AG09319 (cell line): Measurements from ENCODE around the gene IQCE.
A peak's percentile ranks its signal among the peaks of the same experiment; 100 is the strongest.

Experiments
- DNase-seq: peaks from one replicate; pipeline ENCODE4 v3.0.0-alpha.2; 2010; ENCODE audit warnings: low read depth; ENCODE audit errors: extremely low read depth
- CTCF ChIP-seq: IDR thresholded peaks from 2 replicates; pipeline ENCODE4 v1.5.1; 2011; ENCODE audit warnings: low read depth, mild to moderate bottlenecking, inconsistent platforms, low read length, moderate library complexity

The IQCE gene

DNA sequence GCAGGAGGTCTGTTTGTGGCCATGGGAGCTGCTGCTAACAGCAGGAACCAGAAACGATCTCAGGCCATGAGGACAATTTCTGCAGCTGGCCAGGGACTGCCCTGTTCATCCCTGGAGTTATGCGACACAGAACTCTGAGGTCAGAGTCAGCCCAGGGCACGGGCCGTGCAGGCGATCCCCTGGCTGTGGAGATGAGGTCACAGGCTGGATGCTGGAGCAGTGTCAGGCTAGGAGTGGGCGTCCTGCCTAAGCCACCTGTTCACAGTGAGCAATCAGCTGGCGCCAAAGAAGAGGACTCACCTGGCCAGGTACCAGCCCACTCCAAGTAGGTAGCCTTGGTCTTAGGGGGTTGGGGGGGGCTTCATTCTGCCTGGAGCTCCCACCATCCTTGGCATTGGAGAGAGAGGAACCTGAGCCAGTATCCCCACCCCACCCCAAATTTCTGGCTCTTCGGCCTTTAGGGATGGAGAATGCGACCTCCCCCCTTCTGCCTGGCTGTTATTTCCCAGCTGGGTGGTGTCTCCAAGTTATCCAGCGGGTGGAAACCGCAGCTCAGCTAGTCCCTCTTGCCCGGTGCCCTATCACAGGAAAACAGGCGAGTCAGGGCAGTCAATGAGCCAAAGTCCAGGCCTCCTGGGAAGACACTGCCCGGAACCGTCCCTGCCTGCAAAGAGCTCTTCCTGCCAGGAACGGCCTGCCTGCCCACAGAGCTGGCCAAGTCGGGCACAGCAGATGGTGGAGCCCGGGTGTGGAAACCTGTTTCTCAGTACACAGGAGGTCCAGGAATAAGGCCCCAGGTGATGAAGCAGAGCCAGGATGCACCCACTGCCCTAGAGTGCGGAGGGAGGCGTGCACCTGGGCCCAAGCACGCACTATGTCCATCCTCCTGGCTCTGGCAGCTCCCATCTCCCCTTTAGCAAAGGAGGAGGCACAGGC, 71.2 kb downstream of the IQCE start:
- no peak for TF ChIP-seq CTCF
- no peak for DNase-seq

DNA sequence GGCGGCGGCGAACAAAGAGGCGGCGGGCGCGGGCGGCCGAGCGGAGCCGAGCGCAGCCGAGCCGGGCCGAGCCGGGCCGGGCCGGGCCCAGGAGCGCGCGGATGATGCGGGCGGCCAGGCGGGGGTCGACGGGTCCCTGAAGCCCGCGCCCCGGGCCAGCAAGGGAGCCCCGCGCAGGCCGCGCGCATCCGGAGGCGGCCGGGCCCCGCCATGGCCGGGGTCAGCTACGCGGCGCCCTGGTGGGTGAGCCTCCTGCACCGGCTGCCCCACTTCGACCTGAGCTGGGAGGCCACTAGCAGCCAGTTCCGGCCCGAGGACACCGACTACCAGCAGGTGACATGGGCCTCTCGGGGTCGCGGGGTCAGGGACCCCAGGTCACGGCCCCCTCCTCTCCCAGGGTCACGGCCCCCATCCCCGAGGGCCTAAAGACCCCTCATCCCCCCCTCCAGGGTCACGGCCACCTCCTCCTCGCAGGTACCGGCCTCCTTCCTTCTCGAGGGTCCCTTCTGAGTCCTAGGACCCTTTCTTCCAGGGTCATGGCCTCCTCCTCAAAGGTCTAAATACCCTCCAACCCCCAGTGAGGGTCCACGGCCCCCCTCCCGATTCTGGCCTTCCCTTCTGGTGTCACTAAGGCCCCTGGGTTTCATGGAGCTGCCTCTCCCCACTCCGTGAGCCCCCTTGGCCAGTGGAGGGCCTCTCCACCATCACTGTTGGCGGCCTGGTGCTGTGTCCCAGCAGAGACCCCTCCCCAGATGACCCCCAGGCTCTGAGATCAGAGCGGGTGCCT, 73.4 kb downstream of the IQCE start, which contains the start of gene TTYH3:
TTYH3 (plus strand) TSS at position 41 of the 787 bp plus-strand sequence; CDS start at position 211, 170 bp downstream.
- DNase-seq = no peak
- TF ChIP-seq CTCF = no peak

DNA sequence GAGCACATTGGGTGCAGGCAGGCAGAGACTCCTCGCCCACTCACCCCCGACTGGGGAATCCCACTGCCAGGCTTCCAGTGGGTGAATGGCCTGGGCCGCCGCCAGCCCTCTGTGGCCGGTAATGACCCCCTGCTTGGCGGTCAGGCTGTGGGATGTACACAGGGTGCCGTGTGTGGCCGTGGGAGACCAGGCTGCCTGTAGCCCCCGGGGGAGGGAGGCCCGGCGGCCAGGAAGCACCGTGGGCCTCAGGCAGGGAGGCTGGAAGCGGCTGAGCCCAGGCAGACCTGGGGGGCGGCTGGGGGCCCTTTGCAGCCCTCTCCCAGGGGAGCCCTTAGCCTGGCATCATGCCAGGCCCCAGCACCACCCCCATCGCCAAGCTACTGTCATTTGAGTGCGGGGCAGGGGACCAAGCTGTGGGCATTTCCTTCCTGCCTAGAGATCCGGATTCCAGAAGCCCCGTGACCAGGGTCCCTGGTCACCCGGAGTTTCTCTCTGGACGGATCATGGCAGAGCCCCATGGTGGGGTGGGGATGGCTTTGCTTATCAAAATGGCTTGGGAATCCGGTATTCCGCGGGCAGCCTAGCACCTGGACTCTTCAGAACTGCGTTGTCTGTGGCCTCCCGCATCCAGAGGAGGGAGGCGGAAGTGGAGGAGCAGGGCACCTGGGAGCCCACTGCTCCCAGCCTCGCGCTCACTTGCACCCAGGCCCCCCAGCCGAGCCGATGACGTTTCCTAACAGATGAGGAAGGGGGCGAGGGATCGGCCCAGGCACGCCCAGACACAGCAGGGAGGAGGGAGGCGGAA, 74.2 kb downstream of the IQCE start:
- TF ChIP-seq CTCF = no peak
- no peak for DNase-seq

DNA sequence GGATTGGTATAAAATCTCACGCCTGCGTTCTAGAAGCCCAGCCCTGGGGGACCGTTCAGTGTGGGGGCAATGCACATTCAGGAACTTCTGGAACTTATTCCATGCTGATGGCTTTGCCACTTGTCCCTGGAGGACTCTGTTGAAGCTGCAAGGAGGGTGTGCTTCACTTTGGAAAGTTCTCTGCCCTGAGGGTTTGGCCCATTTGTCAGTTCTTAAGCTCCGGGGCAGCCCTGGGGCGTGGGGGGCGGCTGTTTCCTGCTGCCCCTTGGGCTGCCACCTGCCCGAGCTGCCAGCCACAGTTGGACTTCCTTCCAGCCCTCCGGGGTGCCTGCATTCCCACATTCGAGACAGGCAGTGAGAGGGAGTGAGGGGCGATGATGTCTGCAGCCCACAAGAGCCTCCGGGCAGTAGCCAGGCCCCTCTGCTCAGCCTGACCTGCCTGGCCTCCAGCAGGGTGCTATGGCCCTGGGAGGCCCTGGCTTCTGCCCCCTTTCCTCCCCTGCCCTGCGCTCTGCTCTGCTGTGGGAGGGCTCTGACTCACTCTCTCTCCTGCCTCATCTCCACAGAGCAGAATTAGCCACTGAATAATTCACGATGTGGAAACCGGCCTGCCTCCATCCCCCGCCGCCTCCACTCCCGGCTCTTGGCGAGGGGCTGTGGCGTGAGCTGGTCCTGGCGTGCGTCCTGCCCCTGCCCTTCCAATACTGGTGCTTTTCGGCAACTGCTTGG, 74.9 kb downstream of the IQCE start:
- no peak for TF ChIP-seq CTCF
- peak; percentile 78 for DNase-seq

DNA sequence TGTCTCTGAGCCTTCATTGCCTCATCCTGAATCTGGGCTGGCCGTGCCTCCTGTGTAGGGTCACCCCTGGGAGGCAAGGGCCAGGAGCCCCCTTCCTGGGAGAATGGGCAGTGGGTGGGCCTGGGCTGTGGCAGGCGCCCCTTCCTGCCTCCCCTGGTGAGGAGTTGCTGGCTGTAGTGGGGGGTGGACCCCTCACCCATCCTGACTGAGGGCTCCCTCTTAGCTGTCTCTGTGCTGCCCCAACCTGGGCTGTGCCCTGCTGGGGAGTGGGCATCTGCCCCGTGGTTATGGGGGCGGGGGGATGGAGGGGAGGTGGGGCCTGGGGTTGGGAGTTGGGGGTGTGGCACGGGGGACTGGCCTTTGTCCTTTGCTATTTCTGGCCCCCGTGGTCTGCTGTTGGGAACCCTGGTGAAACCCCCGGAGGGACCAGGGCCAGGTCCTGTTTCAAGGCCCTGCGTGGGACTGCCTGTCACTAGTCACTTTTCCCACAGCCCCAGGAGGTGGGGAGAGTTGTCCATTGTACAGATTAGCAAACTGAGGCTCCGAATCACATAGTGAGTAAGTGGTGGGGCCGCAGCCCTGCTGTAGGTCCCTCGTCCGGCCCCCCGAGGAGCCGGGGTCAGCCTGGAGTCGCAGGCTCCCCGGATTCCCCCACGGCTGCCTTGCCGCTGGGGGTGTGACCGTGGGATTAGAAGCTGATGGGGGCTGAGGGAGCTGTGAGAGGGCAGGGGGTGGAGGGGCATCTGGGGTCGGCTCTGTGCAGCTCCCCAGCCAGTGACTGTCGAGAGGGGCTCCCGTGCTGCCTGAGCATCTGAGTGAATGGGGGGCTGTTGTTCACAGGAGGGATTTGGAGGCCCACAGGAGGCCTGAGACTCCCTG, 75.7 kb downstream of the IQCE start:
- no peak for TF ChIP-seq CTCF
- DNase-seq = no peak

- DNase-seq = no peak
- no peak for TF ChIP-seq CTCF
Measured at GRCh38 chr7:2635148-2635668, 76.4 kb downstream of the IQCE start.
